PC-9 (cell line): ENCODE results near the gene CNIH3.

Experiments used
- EZH2 ChIP-seq: fragments of 200-600 bp; sonication (generic); IDR thresholded peaks from 2 replicates; pipeline ENCODE4 v1.8.0; 2017; ENCODE audit warnings: antibody characterized with exemption, low read depth
- TF ChIP-seq, protein P1 (sequence below): fragments of 200-600 bp; sonication (generic); conservative IDR thresholded peaks from 2 replicates; pipeline ENCODE4 v1.6.1; 2017; ENCODE audit warnings: mixed run types, antibody characterized with exemption, mild to moderate bottlenecking, moderate library complexity

DNA sequence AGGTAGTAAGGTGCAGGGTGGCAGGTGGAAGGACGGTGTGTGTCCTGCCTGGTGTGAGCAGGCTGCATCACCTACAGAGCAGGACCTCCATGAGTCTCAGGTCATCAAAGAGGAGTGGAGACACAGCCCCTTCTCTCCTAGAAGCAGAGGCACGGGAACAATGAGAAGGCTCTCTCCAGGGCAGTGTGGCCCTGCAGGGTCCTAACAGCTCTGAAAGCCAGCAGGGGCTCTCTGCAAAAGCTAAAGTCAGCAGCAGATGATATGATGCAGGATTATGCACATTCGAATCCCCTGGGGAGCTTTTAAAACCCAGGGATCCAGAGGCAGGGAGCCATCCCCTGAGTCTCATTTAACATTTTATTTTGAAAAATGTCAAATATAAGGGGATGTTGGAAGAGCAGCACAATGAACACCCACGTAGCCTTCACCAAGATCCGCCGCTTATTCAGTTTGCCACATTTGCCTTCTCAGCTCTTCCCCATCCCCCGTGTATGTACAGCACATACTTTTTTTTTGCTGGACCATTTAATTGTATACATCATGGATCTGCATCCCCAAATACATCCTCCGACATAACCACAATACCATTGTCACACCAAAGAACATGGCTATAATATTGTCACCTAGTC lies 88.1 kb downstream of the CNIH3 start:
- TF ChIP-seq, protein P1, sequence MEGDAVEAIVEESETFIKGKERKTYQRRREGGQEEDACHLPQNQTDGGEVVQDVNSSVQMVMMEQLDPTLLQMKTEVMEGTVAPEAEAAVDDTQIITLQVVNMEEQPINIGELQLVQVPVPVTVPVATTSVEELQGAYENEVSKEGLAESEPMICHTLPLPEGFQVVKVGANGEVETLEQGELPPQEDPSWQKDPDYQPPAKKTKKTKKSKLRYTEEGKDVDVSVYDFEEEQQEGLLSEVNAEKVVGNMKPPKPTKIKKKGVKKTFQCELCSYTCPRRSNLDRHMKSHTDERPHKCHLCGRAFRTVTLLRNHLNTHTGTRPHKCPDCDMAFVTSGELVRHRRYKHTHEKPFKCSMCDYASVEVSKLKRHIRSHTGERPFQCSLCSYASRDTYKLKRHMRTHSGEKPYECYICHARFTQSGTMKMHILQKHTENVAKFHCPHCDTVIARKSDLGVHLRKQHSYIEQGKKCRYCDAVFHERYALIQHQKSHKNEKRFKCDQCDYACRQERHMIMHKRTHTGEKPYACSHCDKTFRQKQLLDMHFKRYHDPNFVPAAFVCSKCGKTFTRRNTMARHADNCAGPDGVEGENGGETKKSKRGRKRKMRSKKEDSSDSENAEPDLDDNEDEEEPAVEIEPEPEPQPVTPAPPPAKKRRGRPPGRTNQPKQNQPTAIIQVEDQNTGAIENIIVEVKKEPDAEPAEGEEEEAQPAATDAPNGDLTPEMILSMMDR = no peak
- no peak for TF ChIP-seq EZH2
